K562 (cell line): ENCODE measurements around the gene AANAT. TPM values are rescaled to one million over a fixed set of nuclear protein-coding genes. Genes with fewer than 3 reads are reported as not detected.

Experiments
- MAZ ChIP-seq, 2 experiments: fragments of 450-650 bp in 1 of 2; sonication (generic) in 1 of 2; formaldehyde crosslinking; IDR thresholded peaks in 1 of 2; conservative IDR thresholded peaks in 1 of 2; 2 replicates each; pipeline versions ENCODE4 v1.4.0 to v1.5.0; 2020; ENCODE audit warnings: mild to moderate bottlenecking in 1 of 2, missing genetic modification reagents in 1 of 2
- MYC ChIP-seq, 2 experiments: fragments of 250-450 bp in 1 of 2; sonication (Bioruptor Pico) in 1 of 2; IDR thresholded peaks; 2 replicates each; pipeline versions ENCODE4 v1.5.1 to v1.6.1; 2012 to 2021; ENCODE audit warnings: low read depth in 2 of 2, borderline replicate concordance in 1 of 2, improper control_type of control experiment in 1 of 2, low read length in 1 of 2, mild to moderate bottlenecking in 1 of 2, moderate library complexity in 1 of 2
- SMAD4 ChIP-seq: fragments of 250-450 bp; sonication (Bioruptor Pico); conservative IDR thresholded peaks from 2 replicates; pipeline ENCODE4 v1.8.0; 2021; ENCODE audit warnings: inconsistent platforms, mild to moderate bottlenecking, moderate library complexity
- TFAM ChIP-seq: fragments of 250-450 bp; sonication (Bioruptor Pico); conservative IDR thresholded peaks from 2 replicates; pipeline ENCODE4 v1.5.0; 2021; ENCODE audit warnings: mild to moderate bottlenecking, moderate library complexity
- polyA plus RNA-seq, 8 experiments: library from polyadenylated mRNA; depleted of rRNA in 4 of 8; stranded (reverse) in 5 of 8; unstranded in 3 of 8; fragments of >200 nt; fragmentation: Nextera tagmentation in 2 of 8; fragmentation: Illumina TruSeq in 1 of 8; extraction: Ambion mirVana in 2 of 8; extraction: Trizol in 1 of 8; gene quantifications; 2 replicates each; pipeline versions ENCODE4 v1.2.1 to v1.2.3, GENCODE V29; 2011 to 2014; ENCODE audit warnings: inconsistent platforms in 1 of 8, missing spikeins in 1 of 8
- total RNA-seq, 7 experiments: library from RNA; depleted of rRNA in 6 of 7; stranded (reverse); fragments of >200 nt in 6 of 7; fragmentation: Illumina TruSeq in 2 of 7; extraction: Trizol in 2 of 7; gene quantifications; 2 replicates each; pipeline versions ENCODE4 v1.2.1 to v1.2.3, GENCODE V29; 2011 to 2021; ENCODE audit warnings: low replicate concordance in 1 of 7
- TF ChIP-seq, protein P1 (sequence below), 2 experiments: fragments of 200-800 bp in 1 of 2; sonication (Bioruptor generic) in 1 of 2; sonication (generic) in 1 of 2; formaldehyde crosslinking in 1 of 2; IDR thresholded peaks in 1 of 2; conservative IDR thresholded peaks in 1 of 2; 2 replicates each; pipeline versions ENCODE4 v1.5.0 to v1.6.1; 2016 to 2020; ENCODE audit warnings: missing compliant biosample characterization in 1 of 2, missing genetic modification characterization in 1 of 2, missing genetic modification reagents in 1 of 2
- TF ChIP-seq, protein P2 (sequence below): fragments of 450-650 bp; IDR thresholded peaks from 2 replicates; pipeline ENCODE4 v1.6.1; 2017; ENCODE audit warnings: antibody characterized with exemption
- TF ChIP-seq, protein P3 (sequence below): fragments of 250-450 bp; sonication (Bioruptor Pico); IDR thresholded peaks from 2 replicates; pipeline ENCODE4 v1.4.0; 2020; ENCODE audit warnings: mild to moderate bottlenecking, moderate library complexity
- TF ChIP-seq, protein P4 (sequence below): sonication (generic); formaldehyde crosslinking; IDR thresholded peaks from 2 replicates; pipeline ENCODE4 v1.8.0; 2023; ENCODE audit warnings: mild to moderate bottlenecking, missing genetic modification reagents
- TF ChIP-seq, protein P5 (sequence below): fragments of 250-450 bp; sonication (Bioruptor Pico); IDR thresholded peaks from 2 replicates; pipeline ENCODE4 v1.4.0; 2020; ENCODE audit warnings: mild to moderate bottlenecking, moderate library complexity, borderline replicate concordance

AANAT gene
- total and polyA plus RNA-seq, 9 of the 15 experiments (the other 6 are each of a cell fraction or from before 2014, with no cell fraction given), result not detected

DNA sequence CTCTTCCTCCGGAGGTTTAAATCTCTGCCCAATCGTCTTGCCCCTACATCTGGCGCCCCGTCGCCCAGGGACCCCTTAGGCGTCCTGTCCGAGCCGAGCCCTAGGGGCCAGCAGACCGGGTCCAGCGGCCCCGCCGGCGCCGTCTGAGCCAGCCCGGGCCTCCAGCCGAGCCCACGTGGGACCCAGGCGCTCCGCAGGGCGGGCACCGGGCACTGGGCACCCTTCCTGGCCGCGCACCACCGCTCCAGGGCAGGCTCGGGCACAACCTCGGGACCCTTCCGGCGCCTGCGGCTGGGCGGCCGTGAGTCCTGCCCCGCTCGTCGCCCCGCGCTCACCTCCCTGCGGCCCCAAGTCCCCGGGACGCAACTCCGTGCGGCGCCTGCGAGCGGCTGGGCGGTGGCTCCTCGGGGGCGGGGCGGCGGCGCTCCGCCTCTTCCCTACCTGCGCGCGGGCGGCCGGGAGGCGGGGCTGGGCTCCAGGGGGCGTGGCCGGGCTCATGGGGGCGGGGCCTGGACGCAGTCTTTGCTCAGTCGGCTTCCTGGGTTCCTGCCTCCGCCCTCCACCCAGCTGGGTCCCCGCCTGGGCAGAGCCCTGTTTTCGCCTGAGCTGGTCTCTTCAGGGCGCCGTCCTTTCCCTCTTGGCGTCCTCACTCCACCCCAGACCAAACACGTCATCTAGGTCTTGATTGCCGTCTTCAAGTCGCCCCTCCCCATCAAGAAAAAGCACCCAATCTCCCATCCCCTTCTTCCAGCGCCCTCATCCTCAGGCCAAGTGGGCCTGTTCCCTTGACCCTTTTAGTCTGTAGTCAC lies 33.8 kb downstream of the AANAT start, which contains the start of gene RHBDF2 (continued):
- TF ChIP-seq, protein P1, sequence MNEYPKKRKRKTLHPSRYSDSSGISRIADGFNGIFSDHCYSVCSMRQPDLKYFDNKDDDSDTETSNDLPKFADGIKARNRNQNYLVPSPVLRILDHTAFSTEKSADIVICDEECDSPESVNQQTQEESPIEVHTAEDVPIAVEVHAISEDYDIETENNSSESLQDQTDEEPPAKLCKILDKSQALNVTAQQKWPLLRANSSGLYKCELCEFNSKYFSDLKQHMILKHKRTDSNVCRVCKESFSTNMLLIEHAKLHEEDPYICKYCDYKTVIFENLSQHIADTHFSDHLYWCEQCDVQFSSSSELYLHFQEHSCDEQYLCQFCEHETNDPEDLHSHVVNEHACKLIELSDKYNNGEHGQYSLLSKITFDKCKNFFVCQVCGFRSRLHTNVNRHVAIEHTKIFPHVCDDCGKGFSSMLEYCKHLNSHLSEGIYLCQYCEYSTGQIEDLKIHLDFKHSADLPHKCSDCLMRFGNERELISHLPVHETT (CRISPR knock-in tag; conservative IDR thresholded peaks at IDR 0.05 in 1 of 2, IDR thresholded peaks at IDR 0.05 in 1 of 2), result no peak
- TF ChIP-seq, protein P2, sequence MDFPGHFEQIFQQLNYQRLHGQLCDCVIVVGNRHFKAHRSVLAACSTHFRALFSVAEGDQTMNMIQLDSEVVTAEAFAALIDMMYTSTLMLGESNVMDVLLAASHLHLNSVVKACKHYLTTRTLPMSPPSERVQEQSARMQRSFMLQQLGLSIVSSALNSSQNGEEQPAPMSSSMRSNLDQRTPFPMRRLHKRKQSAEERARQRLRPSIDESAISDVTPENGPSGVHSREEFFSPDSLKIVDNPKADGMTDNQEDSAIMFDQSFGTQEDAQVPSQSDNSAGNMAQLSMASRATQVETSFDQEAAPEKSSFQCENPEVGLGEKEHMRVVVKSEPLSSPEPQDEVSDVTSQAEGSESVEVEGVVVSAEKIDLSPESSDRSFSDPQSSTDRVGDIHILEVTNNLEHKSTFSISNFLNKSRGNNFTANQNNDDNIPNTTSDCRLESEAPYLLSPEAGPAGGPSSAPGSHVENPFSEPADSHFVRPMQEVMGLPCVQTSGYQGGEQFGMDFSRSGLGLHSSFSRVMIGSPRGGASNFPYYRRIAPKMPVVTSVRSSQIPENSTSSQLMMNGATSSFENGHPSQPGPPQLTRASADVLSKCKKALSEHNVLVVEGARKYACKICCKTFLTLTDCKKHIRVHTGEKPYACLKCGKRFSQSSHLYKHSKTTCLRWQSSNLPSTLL, result no peak
- TF ChIP-seq MAZ (CRISPR knock-in tag; conservative IDR thresholded peaks at IDR 0.05 in 1 of 2, IDR thresholded peaks at IDR 0.05 in 1 of 2), result peak in 1 of 2 experiments; percentile 42; a peak in 1 of 4 replicates
- TF ChIP-seq MYC (IDR thresholded peaks at IDR 0.05; ENCODE audit: low read depth, low read length), result peak; percentile 34; the same call in 1 of the 2 replicates
- no peak for TF ChIP-seq MYC (CRISPR knock-in tag; IDR thresholded peaks at IDR 0.05; ENCODE audit: borderline replicate concordance, low read depth)
- TF ChIP-seq TFAM, result no peak
- TF ChIP-seq SMAD4 (CRISPR knock-in tag), result no peak
- TF ChIP-seq, protein P3, sequence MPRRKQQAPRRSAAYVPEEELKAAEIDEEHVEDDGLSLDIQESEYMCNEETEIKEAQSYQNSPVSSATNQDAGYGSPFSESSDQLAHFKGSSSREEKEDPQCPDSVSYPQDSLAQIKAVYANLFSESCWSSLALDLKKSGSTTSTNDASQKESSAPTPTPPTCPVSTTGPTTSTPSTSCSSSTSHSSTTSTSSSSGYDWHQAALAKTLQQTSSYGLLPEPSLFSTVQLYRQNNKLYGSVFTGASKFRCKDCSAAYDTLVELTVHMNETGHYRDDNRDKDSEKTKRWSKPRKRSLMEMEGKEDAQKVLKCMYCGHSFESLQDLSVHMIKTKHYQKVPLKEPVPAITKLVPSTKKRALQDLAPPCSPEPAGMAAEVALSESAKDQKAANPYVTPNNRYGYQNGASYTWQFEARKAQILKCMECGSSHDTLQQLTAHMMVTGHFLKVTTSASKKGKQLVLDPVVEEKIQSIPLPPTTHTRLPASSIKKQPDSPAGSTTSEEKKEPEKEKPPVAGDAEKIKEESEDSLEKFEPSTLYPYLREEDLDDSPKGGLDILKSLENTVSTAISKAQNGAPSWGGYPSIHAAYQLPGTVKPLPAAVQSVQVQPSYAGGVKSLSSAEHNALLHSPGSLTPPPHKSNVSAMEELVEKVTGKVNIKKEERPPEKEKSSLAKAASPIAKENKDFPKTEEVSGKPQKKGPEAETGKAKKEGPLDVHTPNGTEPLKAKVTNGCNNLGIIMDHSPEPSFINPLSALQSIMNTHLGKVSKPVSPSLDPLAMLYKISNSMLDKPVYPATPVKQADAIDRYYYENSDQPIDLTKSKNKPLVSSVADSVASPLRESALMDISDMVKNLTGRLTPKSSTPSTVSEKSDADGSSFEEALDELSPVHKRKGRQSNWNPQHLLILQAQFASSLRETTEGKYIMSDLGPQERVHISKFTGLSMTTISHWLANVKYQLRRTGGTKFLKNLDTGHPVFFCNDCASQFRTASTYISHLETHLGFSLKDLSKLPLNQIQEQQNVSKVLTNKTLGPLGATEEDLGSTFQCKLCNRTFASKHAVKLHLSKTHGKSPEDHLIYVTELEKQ, result no peak
- TF ChIP-seq, protein P4, sequence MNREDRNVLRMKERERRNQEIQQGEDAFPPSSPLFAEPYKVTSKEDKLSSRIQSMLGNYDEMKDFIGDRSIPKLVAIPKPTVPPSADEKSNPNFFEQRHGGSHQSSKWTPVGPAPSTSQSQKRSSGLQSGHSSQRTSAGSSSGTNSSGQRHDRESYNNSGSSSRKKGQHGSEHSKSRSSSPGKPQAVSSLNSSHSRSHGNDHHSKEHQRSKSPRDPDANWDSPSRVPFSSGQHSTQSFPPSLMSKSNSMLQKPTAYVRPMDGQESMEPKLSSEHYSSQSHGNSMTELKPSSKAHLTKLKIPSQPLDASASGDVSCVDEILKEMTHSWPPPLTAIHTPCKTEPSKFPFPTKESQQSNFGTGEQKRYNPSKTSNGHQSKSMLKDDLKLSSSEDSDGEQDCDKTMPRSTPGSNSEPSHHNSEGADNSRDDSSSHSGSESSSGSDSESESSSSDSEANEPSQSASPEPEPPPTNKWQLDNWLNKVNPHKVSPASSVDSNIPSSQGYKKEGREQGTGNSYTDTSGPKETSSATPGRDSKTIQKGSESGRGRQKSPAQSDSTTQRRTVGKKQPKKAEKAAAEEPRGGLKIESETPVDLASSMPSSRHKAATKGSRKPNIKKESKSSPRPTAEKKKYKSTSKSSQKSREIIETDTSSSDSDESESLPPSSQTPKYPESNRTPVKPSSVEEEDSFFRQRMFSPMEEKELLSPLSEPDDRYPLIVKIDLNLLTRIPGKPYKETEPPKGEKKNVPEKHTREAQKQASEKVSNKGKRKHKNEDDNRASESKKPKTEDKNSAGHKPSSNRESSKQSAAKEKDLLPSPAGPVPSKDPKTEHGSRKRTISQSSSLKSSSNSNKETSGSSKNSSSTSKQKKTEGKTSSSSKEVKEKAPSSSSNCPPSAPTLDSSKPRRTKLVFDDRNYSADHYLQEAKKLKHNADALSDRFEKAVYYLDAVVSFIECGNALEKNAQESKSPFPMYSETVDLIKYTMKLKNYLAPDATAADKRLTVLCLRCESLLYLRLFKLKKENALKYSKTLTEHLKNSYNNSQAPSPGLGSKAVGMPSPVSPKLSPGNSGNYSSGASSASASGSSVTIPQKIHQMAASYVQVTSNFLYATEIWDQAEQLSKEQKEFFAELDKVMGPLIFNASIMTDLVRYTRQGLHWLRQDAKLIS (CRISPR knock-in tag), result no peak
- TF ChIP-seq, protein P5, sequence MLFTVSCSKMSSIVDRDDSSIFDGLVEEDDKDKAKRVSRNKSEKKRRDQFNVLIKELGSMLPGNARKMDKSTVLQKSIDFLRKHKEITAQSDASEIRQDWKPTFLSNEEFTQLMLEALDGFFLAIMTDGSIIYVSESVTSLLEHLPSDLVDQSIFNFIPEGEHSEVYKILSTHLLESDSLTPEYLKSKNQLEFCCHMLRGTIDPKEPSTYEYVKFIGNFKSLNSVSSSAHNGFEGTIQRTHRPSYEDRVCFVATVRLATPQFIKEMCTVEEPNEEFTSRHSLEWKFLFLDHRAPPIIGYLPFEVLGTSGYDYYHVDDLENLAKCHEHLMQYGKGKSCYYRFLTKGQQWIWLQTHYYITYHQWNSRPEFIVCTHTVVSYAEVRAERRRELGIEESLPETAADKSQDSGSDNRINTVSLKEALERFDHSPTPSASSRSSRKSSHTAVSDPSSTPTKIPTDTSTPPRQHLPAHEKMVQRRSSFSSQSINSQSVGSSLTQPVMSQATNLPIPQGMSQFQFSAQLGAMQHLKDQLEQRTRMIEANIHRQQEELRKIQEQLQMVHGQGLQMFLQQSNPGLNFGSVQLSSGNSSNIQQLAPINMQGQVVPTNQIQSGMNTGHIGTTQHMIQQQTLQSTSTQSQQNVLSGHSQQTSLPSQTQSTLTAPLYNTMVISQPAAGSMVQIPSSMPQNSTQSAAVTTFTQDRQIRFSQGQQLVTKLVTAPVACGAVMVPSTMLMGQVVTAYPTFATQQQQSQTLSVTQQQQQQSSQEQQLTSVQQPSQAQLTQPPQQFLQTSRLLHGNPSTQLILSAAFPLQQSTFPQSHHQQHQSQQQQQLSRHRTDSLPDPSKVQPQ (CRISPR knock-in tag), result no peak
